Anterior cingulate cortex (tissue), 58 donors: ENCODE data around the gene COL4A2.

ENCODE experiments used
- DNase-seq, 58 donors: peaks; one replicate each; lab custom pipeline; 2025; lab: John Stamatoyannopoulos, UW

Gene COL4A2

DNA sequence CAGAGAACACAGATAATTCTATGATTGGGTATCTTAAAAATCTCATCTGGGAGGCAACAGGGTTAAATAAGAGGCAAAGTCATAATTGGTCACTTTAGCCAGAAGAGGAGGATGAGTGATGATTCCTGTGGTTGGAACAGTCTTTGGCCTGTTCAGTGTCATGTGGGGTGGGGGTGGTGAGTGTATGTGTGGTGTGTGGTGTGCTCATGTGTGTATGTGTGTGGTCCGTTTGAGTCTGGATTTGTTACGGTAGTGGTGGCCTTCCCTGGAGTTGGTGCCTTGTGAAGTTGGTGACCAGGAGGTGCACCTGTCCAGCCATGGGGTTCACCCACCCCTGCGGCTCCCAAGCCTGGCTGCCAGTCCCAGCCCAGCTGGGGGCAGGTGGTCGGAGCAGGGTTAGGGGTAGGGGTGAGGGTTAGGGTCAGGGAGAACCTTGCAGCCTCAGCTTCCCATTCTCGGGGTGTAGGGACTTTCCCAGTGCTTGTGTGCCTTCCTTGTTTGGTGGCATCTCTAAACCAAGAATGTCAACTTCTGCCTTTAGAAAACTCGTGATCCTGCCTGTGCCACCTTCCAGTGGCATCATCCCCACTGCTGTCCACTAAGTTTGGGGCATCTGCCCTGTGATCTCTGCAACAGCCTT lies 156.9 kb downstream of the COL4A2 start:
- DNase-seq: no peak

- peak in 11 of 58 donors; percentile 6 to 60 (median 22) for DNase-seq
Measured at GRCh38 chr13:110464556-110465333, 157.7 kb downstream of the COL4A2 start.

DNA sequence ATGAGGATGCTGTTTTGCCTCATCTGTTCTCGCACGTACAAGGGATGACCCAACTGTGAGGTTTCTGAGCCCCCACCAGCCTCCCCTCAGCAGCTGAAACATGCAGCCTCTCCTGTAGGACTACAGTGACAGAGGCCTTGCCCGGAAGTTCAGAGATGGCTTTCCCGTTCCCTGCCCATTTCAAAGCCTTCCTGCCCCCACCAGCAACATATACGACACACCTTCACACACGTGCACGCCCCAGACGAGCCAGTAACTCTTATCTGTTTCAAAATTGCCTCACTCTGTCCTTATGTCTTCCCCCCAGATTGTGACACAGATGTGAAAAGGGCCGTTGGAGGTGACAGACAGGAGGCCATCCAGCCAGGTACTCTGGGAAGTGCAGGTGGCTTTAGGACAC lies 158.6 kb downstream of the COL4A2 start:
- no peak for DNase-seq

GRCh38 chr13:110466266-110466915 lies 159.3 kb downstream of the COL4A2 start:
- no peak for DNase-seq

DNA sequence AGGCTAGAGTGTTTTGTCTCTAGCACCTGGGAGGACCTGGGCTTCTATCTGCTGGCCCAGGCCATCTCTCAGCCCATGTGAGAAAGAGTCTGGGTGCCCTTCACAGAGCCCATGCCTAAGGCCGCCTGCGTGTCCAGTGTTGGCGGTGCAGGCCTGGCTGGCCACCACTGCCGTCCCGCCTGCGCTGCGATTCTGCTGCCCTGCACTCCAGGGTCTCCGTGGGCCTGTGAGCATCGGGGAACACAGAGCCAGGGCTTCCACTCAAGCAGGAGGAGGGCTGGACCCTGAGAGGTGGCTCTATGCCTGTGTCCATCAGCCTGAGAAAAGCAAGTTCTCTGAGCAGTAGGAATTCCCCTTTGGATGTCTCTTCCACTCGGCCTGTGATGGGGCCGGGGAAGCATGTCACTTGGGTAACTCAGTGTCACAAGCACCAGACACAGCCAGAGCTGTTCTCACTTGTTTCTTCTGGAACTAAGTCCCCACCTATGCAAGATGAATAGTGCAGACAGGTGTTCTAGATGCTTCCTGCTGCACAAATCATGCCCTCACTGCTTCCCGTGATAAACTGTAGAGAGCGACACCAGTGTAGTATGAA lies 160.5 kb downstream of the COL4A2 start:
- DNase-seq: no peak

GRCh38 chr13:110468986-110469495 lies 162.0 kb downstream of the COL4A2 start:
- no peak for DNase-seq

GRCh38 chr13:110469597-110469996 lies 162.5 kb downstream of the COL4A2 start:
- DNase-seq: no peak

GRCh38 chr13:110470272-110471009 lies 163.4 kb downstream of the COL4A2 start:
- no peak for DNase-seq

GRCh38 chr13:110471156-110471832 lies 164.2 kb downstream of the COL4A2 start:
- no peak for DNase-seq

DNA sequence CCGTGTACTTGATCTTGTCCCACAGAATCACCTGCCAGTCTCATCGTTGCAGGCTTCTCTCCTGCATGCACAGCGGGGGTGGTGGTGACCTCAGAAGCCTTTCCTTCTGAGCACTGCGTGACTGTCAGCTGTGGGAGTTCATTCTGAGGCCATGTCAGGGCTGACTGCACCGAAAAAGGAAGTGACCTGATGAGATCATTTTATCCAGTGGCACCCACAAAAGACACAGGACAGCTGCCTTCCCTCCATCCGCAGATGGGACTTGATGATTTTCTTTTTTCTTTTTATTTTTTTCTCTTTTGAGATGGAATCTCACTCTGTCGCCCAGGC lies 164.7 kb downstream of the COL4A2 start:
- DNase-seq: peak in 11 of 58 donors; percentile 9 to 53 (median 27)

DNA sequence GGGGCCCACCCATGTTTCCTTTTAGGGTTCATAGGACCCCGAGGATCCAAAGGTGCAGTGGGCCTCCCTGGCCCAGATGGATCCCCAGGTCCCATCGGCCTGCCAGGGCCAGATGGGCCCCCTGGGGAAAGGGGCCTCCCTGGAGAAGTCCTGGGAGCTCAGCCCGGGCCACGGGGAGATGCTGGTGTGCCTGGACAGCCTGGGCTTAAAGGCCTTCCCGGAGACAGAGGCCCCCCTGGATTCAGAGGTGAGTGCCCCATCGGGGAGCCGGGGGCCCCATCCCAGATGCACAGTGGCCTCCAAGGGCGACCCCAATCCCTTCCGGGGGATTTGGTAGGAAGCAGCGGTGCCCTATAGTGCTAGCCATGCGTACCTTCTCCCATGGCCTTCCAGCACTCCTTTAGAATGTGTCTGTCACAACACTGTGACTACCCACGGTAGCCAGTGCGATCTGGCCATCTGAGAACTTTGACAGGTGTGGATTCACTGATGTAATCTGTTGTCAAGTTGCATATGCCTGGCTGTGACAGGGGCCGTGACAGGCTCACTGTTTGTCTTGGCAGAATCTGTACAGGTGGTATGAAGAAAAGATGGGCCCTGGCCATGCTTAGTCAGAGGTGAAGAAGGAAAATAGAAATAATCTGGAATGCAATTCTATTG lies 165.9 kb downstream of the COL4A2 start:
- DNase-seq: no peak

GRCh38 chr13:110474713-110475112 lies 167.6 kb downstream of the COL4A2 start:
- DNase-seq: no peak

DNA sequence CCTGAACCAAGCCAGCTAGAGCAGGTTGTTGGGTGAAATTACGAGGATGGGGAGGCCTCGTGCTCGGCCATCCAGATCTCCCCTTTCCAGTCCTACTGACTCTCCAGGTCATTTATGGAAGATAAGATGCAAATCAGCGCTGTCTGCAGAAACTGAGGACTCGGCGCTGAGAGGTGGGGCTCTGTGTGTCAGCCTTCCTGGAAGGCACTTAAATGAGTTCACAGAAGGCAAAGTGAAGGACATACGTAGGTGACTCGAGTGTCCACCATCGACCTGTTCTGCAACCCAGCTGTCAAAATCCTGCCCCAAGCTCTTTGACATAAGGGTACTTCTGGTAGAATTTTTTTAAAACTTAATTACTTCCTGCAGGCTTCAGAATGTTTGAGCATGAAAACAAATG lies 168.0 kb downstream of the COL4A2 start:
- no peak for DNase-seq

DNA sequence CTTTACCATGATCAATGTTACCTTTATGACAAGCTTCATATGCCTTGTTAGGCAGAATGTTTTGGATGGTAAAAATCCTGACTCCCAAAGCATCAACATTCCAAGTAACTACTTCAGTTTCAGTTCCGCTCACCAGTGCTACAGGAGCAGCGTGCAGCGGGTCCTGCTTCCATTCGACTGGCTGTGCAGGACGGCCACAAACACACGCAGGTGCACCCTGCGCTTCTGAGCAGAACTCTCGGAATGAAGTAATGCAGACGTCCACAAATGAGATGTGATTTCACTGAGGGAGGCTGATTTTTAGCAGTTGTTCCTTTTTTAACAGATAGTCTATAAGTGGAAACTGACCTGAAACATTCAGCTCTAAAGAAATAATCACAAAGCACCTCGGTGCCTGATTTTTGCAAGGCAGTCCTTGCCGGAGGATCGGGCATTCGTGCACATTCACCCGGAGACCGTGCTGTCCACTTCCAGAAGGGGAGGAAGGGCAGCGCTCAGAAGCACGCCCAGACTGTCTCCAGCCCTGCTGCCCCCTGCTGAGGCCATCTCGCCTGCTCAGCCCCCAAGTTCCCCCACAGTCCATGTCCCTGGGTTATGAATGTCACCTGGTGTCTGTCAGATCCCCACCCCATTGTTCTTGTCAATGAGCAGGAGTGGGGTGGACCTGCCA lies 168.6 kb downstream of the COL4A2 start:
- peak in 1 of 58 donors; percentile 50 for DNase-seq

GRCh38 chr13:110476220-110476617 lies 169.1 kb downstream of the COL4A2 start:
- DNase-seq: peak in 6 of 58 donors; percentile 6 to 50 (median 20)

- DNase-seq: no peak
Measured at GRCh38 chr13:110477706-110478245, 170.7 kb downstream of the COL4A2 start.

DNA sequence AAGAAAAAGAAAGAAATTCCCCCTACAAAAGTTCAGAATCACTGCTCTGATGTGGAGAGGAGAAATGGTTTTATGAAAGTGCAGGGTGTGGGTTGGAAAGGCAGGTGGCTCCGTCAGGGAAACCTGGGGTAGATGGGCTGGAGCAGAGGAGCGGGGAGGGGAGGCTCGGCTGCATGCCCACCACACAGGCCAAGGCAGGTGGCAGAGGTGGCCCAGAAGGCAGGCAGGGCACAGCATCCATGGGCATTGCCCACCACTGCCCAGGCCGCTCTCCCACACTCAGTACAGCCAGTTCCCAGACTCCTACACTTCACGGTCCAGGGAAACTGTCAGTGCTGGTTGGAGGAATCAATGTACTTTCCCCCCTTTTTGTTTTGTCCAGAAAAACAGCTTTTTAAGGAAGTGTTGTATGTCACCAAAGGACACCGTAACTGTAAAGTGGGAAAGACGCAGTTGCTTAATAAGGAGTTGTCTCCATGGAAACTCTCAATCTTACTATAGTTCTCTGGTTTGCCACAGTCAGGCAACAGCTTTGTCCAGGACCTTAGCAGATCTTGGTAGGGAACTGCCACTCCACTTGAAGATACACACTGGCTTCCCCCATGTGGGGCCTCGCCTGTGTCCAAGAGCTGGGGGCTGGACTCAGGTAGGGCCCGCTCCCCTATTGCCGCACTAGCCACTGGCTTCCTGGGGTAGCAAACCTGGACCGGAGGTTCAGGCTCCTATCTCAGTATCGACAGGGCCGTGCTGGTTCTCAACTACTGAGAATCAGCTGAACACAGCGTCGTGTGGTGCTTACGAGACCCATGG lies 171.5 kb downstream of the COL4A2 start:
- DNase-seq: no peak

- DNase-seq: no peak
Measured at GRCh38 chr13:110479215-110479545, 172.1 kb downstream of the COL4A2 start.
